Keratinocyte (primary cell): ENCODE data around the gene LRRC43. TPM values are rescaled to one million over a fixed set of nuclear protein-coding genes. Genes with fewer than 3 reads are reported as not detected.

Experiments used
- DNase-seq: peaks from one replicate; pipeline ENCODE4 v3.0.0-alpha.2; 2011; ENCODE audit warnings: low read depth, missing footprints, low spot score
- FAIRE-seq: peaks from 2 replicates; lab custom pipeline; 2011; peaks lifted over from hg19 to GRCh38; lab: Jason Lieb, UNC
- H2AFZ ChIP-seq: 2 replicates; pipeline ENCODE4 v1.6.0; 2012; ENCODE audit warnings: low read length, control low read depth, inconsistent platforms; ENCODE audit not compliant: control insufficient read depth
- H3K27ac ChIP-seq: 2 replicates; pipeline ENCODE4 v1.5.1; 2011; ENCODE audit warnings: low read length; ENCODE audit not compliant: control insufficient read depth, insufficient read depth
- H3K27me3 ChIP-seq: 3 replicates; pipeline ENCODE4 v1.6.0; 2011; ENCODE audit warnings: low read length; ENCODE audit not compliant: control insufficient read depth, insufficient read depth; ENCODE audit errors: extremely low read depth
- H3K36me3 ChIP-seq, 2 experiments: 2 replicates in 1 of 2; 3 replicates in 1 of 2; pipeline ENCODE4 v1.5.1; 2011; ENCODE audit warnings: low read length in 2 of 2, mild to moderate bottlenecking in 1 of 2; ENCODE audit not compliant: control insufficient read depth in 2 of 2, insufficient read depth in 2 of 2; ENCODE audit errors: extremely low read depth in 1 of 2
- H3K4me1 ChIP-seq: 3 replicates; pipeline ENCODE4 v1.5.1; 2011; ENCODE audit warnings: low read length; ENCODE audit not compliant: control insufficient read depth, insufficient read depth; ENCODE audit errors: extremely low read depth
- H3K4me2 ChIP-seq: 3 replicates; pipeline ENCODE4 v1.6.0; 2011; ENCODE audit warnings: low read depth, low read length; ENCODE audit not compliant: control insufficient read depth, insufficient read depth; ENCODE audit errors: extremely low read depth
- H3K4me3 ChIP-seq, 3 experiments: fragments of 200-600 bp in 1 of 3; sonication (generic) in 1 of 3; 2 replicates in 2 of 3; 3 replicates in 1 of 3; pipeline ENCODE4 v1.5.1; 2011 to 2016; ENCODE audit warnings: low read length in 3 of 3, mild to moderate bottlenecking in 3 of 3, control low read depth in 2 of 3, inconsistent platforms in 1 of 3, low read depth in 1 of 3, mixed read lengths in 1 of 3, mixed run types in 1 of 3, moderate library complexity in 1 of 3; ENCODE audit not compliant: control insufficient read depth in 2 of 3, insufficient read depth in 2 of 3; ENCODE audit errors: extremely low read depth in 1 of 3
- H3K79me2 ChIP-seq: 2 replicates; pipeline ENCODE4 v1.6.0; 2012; ENCODE audit warnings: low read length; ENCODE audit not compliant: control insufficient read depth, insufficient read depth
- H3K9ac ChIP-seq: 3 replicates; pipeline ENCODE4 v1.6.0; 2011; ENCODE audit warnings: low read length; ENCODE audit not compliant: control insufficient read depth, insufficient read depth; ENCODE audit errors: extremely low read depth
- H3K9me1 ChIP-seq: 3 replicates; pipeline ENCODE4 v1.6.0; 2011; ENCODE audit warnings: low read length; ENCODE audit not compliant: control insufficient read depth, insufficient read depth; ENCODE audit errors: extremely low read depth
- H3K9me3 ChIP-seq: 2 replicates; pipeline ENCODE4 v1.5.1; 2012; ENCODE audit warnings: low read depth, low read length; ENCODE audit not compliant: control insufficient read depth
- H4K20me1 ChIP-seq: 3 replicates; pipeline ENCODE4 v1.6.0; 2011; ENCODE audit warnings: low read length; ENCODE audit not compliant: control insufficient read depth, insufficient read depth; ENCODE audit errors: extremely low read depth
- CTCF ChIP-seq, 3 experiments: IDR thresholded peaks in 1 of 3; conservative IDR thresholded peaks in 1 of 3; optimal IDR thresholded peaks in 1 of 3; 2 replicates in 2 of 3; 3 replicates in 1 of 3; pipeline versions ENCODE3 to v1.5.1; 2011; ENCODE audit warnings: low read length in 3 of 3, mild to moderate bottlenecking in 3 of 3, moderate library complexity in 2 of 3, control low read depth in 1 of 3, inconsistent platforms in 1 of 3; ENCODE audit not compliant: insufficient read depth in 2 of 3; ENCODE audit errors: extremely low read depth in 1 of 3
- EZH2 ChIP-seq: IDR thresholded peaks from one replicate; pipeline ENCODE4 v1.6.1; 2012; ENCODE audit warnings: inconsistent platforms, mild to moderate bottlenecking, low read length, moderate library complexity
- dilution Hi-C: fragments of 300-500 bp; cut with MboI; formaldehyde crosslinking; loops from one replicate; pipeline ENCODE4 v1.7.0; 2020; ENCODE audit warnings: low sequenced_read_pairs; ENCODE audit not compliant: extremely low pct_ligation_motif_present
- polyA plus RNA-seq, 5 experiments: library from polyadenylated mRNA; depleted of rRNA in 3 of 5; stranded (reverse) in 3 of 5; stranded (forward) in 1 of 5; unstranded in 1 of 5; fragments of >200 nt; gene quantifications; 1 replicate in 1 of 5; 2 replicates in 3 of 5; 3 replicates in 1 of 5; pipeline versions ENCODE4 v1.2.1 to v1.2.3, GENCODE V29; 2011 to 2012; ENCODE audit warnings: missing spikeins in 2 of 5, low read depth in 1 of 5, low replicate concordance in 1 of 5

LRRC43 gene
- polyA plus RNA-seq, 1 donor (not counting 4 experiments of a cell fraction or from before 2014, with no cell fraction given), result 0.45 TPM

GRCh38 chr12:122135437-122136031, 47.4 kb upstream of the LRRC43 start:
- Histone ChIP-seq H4K20me1 (no peaks in the 10 kb centered on the region), H3K4me1 (peaks cover 13% of the 10 kb centered on the region), H3K27ac (no peak overlapping the region), H3K36me3 (peaks cover 24 to 35% of the 10 kb centered on the region in 2 experiments), H3K79me2 (no peaks in the 10 kb centered on the region), H3K4me2 (no peak overlapping the region), H3K27me3 (no peaks in the 10 kb centered on the region), H3K9ac (no peak overlapping the region), H3K9me3 (no peaks in the 10 kb centered on the region), H3K4me3 (no peak overlapping the region), H3K9me1 (no peaks in the 10 kb centered on the region), H2AFZ (no peak overlapping the region)
- DNase-seq (no peak), FAIRE-seq (no peak)
- TF ChIP-seq EZH2 (no peak), CTCF (optimal IDR thresholded peaks at IDR 0.05 in 1 of 3, IDR thresholded peaks at IDR 0.05 in 1 of 3, conservative IDR thresholded peaks at IDR 0.05 in 1 of 3; ENCODE audit: extremely low read depth in 1 of 3, insufficient read depth in 2 of 3, low read length in 3 of 3) (no peak)
- dilution Hi-C loops, result no loop called here

- dilution Hi-C loops, result no loop called here
- H3K36me3 ChIP-seq, result peaks cover 37 to 39% of the 10 kb centered on the region in 2 experiments
Observed at GRCh38 chr12:122137229-122137628, 45.7 kb upstream of the LRRC43 start.

More at GRCh38 chr12:122137229-122137628, 45.7 kb upstream of the LRRC43 start:
- no peaks in the 10 kb centered on the region for H3K9me3 ChIP-seq
- TF ChIP-seq EZH2 (no peak), CTCF (optimal IDR thresholded peaks at IDR 0.05 in 1 of 3, IDR thresholded peaks at IDR 0.05 in 1 of 3, conservative IDR thresholded peaks at IDR 0.05 in 1 of 3; ENCODE audit: extremely low read depth in 1 of 3, insufficient read depth in 2 of 3, low read length in 3 of 3) (peak in 1 of 3 experiments; percentile 26)
- no peaks in the 10 kb centered on the region for H3K9me1 ChIP-seq
- H3K4me1 ChIP-seq, result peaks cover 11% of the 10 kb centered on the region
- no peak overlapping the region for H2AFZ ChIP-seq
- H3K79me2 ChIP-seq, result no peaks in the 10 kb centered on the region
- H3K27me3 ChIP-seq, result no peaks in the 10 kb centered on the region
- H4K20me1 ChIP-seq, result no peaks in the 10 kb centered on the region
- no peak overlapping the region for H3K9ac ChIP-seq
- DNase-seq, result no peak
- H3K4me3 ChIP-seq, result no peak overlapping the region
- no peak overlapping the region for H3K4me2 ChIP-seq
- FAIRE-seq, result no peak
- no peak overlapping the region for H3K27ac ChIP-seq
